Suprapubic skin (tissue), 4 donors: ENCODE data around the gene RPS3. TPM values are rescaled to one million over a fixed set of nuclear protein-coding genes. Genes with fewer than 3 reads are reported as not detected.
"Not testable (repeated sequence)": the region's sequence is repeated elsewhere in the genome, so short reads cannot be mapped to it uniquely, and the experiment has no call there.

Experiments used
- DNase-seq, 2 donors: peaks; one replicate each; pipeline ENCODE4 v3.0.0-alpha.2; 2019; ENCODE audit warnings: low spot score in 2 of 2
- H3K27ac ChIP-seq: fragments of 200-600 bp; sonication (generic); one replicate; pipeline ENCODE4 v1.5.1; 2019
- H3K27me3 ChIP-seq: fragments of 200-600 bp; sonication (generic); one replicate; pipeline ENCODE4 v1.5.1; 2019
- H3K36me3 ChIP-seq: fragments of 200-600 bp; sonication (generic); one replicate; pipeline ENCODE4 v1.5.1; 2019
- H3K4me1 ChIP-seq: fragments of 200-600 bp; sonication (generic); one replicate; pipeline ENCODE4 v1.5.1; 2019
- H3K4me3 ChIP-seq: fragments of 200-600 bp; sonication (generic); one replicate; pipeline ENCODE4 v1.5.1; 2019; ENCODE audit warnings: mild to moderate bottlenecking
- H3K9me3 ChIP-seq: fragments of 200-600 bp; sonication (generic); one replicate; pipeline ENCODE4 v1.5.1; 2019
- EP300 ChIP-seq: sonication (generic); formaldehyde crosslinking; IDR thresholded peaks from one replicate; pipeline ENCODE4 v1.6.1; 2017; ENCODE audit warnings: antibody characterized with exemption
- POLR2A ChIP-seq, 2 donors: fragments of 450-650 bp; IDR thresholded peaks; one replicate each; pipeline ENCODE4 v1.6.1; 2017; ENCODE audit warnings: antibody characterized with exemption in 2 of 2, mild to moderate bottlenecking in 2 of 2, moderate library complexity in 2 of 2
- POLR2AphosphoS5 ChIP-seq, 3 donors: sonication (generic); formaldehyde crosslinking; IDR thresholded peaks; one replicate each; pipeline ENCODE4 v1.6.1; 2017; ENCODE audit warnings: antibody characterized with exemption in 3 of 3
- WGBS: methylation state at CpG from one replicate; pipeline ENCODE4 v1.1.5; 2018; 5-methylcytosine and 5-hydroxymethylcytosine counted together
- total RNA-seq, 4 donors: library from RNA; depleted of rRNA; stranded (reverse); fragments of >200 nt; gene quantifications; one replicate each; pipeline ENCODE4 v1.1.0, GENCODE V29; 2016
- TF ChIP-seq, protein P1 (sequence below), 2 donors: fragments of 200-600 bp in 1 of 2; fragments of 450-650 bp in 1 of 2; sonication (generic) in 1 of 2; IDR thresholded peaks; one replicate each; pipeline ENCODE4 v1.5.1; 2016 to 2019; ENCODE audit warnings: antibody characterized with exemption in 2 of 2, mild to moderate bottlenecking in 1 of 2, moderate library complexity in 1 of 2

RPS3 gene
- total RNA-seq, 4 donors from 2014 or later, result 851 to 2,162 (median 1,899) TPM

DNA sequence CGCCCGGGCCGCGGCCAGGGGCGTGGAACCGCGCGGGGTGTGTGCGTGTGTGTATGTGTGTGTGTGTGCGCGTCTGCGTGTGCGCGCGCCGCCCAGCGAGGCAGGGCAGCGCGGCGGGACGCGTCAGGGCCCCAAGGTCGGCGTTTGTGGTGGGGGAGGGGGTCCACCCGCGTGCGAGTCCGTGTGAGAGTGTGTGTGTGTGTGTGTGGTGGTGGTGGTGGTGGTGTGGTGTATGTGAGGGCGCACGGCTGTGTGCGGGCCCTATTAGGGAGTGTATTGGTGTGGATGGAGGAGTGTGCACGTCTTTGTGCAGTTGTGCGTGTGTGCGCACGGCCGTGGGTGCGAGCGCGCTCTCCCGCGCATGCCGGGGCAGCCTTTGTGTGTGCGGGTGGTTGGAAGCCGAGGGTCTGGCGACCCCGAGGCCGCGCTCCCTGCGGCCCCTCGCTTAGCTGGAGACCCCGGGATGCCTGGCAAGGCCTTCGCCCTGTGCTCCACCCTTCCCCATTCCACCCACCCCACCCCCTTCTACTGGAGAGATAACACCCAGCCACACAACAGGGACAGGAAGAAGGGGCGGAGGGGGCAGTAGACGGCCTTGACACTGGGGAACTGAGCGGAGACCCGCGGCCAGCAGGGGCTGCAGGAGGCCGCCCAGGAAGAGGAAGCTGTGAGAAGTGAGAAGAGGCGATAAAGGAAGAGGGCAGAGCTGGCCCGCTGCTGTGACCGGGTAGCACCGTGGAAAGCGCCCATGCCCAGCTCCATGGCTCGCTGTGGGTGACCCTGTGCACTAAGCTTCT, 47.3 kb upstream of the RPS3 start:
- H3K4me3 ChIP-seq, result peak overlapping the region; percentile 60
- WGBS, result under 1% methylated on average over 24 of the region's 64 CpGs
- H3K9me3 ChIP-seq, result no peaks in the 10 kb centered on the region
- H3K27me3 ChIP-seq, result no peaks in the 10 kb centered on the region
- peaks cover 55% of the 10 kb centered on the region for H3K4me1 ChIP-seq
- peak in 1 of 2 donors; percentile 81 for DNase-seq
- peak in 1 of 3 donors; percentile 13 for TF ChIP-seq POLR2AphosphoS5 (IDR thresholded peaks at IDR 0.05)
- TF ChIP-seq, protein P1, sequence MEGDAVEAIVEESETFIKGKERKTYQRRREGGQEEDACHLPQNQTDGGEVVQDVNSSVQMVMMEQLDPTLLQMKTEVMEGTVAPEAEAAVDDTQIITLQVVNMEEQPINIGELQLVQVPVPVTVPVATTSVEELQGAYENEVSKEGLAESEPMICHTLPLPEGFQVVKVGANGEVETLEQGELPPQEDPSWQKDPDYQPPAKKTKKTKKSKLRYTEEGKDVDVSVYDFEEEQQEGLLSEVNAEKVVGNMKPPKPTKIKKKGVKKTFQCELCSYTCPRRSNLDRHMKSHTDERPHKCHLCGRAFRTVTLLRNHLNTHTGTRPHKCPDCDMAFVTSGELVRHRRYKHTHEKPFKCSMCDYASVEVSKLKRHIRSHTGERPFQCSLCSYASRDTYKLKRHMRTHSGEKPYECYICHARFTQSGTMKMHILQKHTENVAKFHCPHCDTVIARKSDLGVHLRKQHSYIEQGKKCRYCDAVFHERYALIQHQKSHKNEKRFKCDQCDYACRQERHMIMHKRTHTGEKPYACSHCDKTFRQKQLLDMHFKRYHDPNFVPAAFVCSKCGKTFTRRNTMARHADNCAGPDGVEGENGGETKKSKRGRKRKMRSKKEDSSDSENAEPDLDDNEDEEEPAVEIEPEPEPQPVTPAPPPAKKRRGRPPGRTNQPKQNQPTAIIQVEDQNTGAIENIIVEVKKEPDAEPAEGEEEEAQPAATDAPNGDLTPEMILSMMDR (IDR thresholded peaks at IDR 0.05), result no peak
- peak overlapping the region; percentile 90 for H3K27ac ChIP-seq
- no peaks in the 10 kb centered on the region for H3K36me3 ChIP-seq

DNA sequence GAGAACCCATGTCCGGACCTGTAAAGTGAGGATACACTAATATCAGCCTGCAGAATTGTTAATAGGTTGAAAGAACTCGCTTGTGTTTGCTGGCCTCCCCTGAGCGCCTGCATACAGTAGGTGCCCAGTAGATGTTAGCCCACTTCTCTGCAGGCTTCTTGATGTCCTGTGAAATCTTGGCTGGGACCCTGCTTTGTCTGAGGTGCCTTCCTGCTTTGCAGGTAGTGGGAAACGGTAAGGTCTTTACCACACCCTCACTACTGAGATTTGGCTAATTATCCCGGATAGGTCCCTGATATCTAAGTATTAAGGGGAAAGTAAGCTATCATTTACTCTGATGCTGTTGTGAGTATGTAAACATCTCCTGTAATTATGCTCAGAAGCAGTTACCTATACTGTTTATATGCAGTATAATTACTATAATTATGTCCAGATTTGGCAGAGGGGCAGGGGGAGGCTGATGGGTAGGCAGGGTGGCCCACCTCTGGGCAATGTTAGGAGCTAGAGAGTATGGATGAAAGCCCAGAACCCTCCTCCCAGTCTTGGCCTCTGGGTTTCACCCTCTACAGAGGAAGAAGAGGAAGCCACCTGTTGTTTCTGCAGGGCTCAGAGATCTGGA, 46.6 kb upstream of the RPS3 start:
- Histone ChIP-seq H3K9me3 (no peaks in the 10 kb centered on the region), H3K4me3 (peak overlapping the region; percentile 60), H3K36me3 (no peaks in the 10 kb centered on the region), H3K27ac (peak overlapping the region; percentile 90), H3K27me3 (no peaks in the 10 kb centered on the region), H3K4me1 (peaks cover 48% of the 10 kb centered on the region)
- 38% methylated on average over 5 of the region's 5 CpGs for WGBS
- TF ChIP-seq POLR2A (IDR thresholded peaks at IDR 0.05) (no peak), POLR2AphosphoS5 (IDR thresholded peaks at IDR 0.05) (no peak), EP300 (no peak)
- TF ChIP-seq, protein P1 (IDR thresholded peaks at IDR 0.05), result no peak
- DNase-seq, result no peak

DNA sequence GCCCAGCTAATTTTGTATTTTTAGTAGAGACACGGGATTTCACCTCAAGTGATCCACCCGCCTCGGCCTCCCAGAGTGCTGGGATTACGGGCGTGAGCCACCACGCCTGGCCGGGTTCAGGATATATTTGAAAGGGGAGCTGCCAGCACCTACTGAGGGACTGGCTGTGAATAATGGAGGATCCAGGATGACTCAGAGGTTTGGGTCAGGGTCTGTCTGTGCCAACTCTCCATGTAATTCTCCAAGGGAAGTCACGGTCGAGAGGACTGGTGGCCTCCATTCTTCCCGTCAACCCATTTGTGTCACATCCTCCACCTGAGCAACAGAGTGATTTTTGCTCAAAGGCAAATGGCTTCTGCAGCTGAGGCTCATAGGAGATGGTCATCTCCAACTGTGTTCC, 44.3 kb upstream of the RPS3 start:
- WGBS, result 73% methylated on average over 8 of the region's 10 CpGs
- H3K36me3 ChIP-seq, result no peaks in the 10 kb centered on the region
- DNase-seq, result no peak
- no peak for TF ChIP-seq EP300
- TF ChIP-seq, protein P1 (IDR thresholded peaks at IDR 0.05), result no peak
- no peak for TF ChIP-seq POLR2A (IDR thresholded peaks at IDR 0.05)
- TF ChIP-seq POLR2AphosphoS5 (IDR thresholded peaks at IDR 0.05), result no peak
- H3K27me3 ChIP-seq, result no peaks in the 10 kb centered on the region
- H3K4me1 ChIP-seq, result peaks cover 24% of the 10 kb centered on the region
- no peak overlapping the region for H3K27ac ChIP-seq
- no peaks in the 10 kb centered on the region for H3K9me3 ChIP-seq
- no peak overlapping the region for H3K4me3 ChIP-seq

DNA sequence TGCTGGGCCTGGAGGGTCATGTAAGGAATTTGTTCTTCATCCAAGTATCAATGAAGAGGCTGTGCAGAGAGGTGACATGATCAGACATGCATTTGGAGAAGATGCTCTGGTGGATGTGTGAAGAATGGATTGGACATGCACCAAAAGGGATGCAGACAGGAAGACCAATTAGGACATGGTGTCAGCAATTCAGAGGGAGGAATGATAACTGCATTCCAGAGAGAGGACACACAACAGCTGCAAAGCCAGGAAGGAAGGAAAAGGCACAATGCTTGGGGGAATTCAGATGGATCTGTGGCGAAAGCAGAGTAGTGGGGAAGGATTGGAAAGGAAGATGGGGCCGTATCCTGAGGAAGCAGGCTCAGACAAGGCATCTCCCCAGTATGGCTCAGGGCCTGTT, 42.7 kb upstream of the RPS3 start:
- no peak overlapping the region for H3K27ac ChIP-seq
- 80% methylated on average over 2 of the region's 2 CpGs for WGBS
- TF ChIP-seq POLR2A (IDR thresholded peaks at IDR 0.05) (no peak), EP300 (no peak), POLR2AphosphoS5 (IDR thresholded peaks at IDR 0.05) (no peak)
- TF ChIP-seq, protein P1 (IDR thresholded peaks at IDR 0.05), result no peak
- H3K27me3 ChIP-seq, result no peaks in the 10 kb centered on the region
- DNase-seq, result no peak
- no peaks in the 10 kb centered on the region for H3K36me3 ChIP-seq
- H3K4me1 ChIP-seq, result peaks cover 13% of the 10 kb centered on the region
- no peaks in the 10 kb centered on the region for H3K9me3 ChIP-seq
- H3K4me3 ChIP-seq, result no peak overlapping the region

DNA sequence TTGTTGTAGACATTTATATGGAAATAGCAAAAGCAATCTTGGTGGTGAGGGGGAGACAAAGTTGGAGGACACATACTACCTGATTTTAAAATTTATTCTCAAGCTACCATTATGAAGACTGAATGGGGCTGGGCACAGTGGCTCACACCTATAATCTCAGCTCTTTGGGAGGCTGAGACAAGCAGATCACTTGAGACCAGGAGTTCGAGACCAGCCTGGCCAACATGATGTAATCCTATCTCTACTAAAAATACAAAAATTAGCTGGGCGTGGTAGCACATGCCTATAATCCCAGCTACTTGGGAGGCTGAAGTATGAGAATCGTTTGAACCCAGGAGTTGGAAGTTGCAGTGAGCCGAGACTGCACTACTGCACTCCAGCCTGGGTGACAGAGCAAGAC, 37.0 kb upstream of the RPS3 start:
- not testable (repeated sequence) for DNase-seq
- 54% methylated on average over 2 of the region's 4 CpGs for WGBS

More for the DNA sequence above, 37.0 kb upstream of the RPS3 start:
- not testable (repeated sequence) for H3K4me3 ChIP-seq, H3K36me3 ChIP-seq, H3K9me3 ChIP-seq, H3K4me1 ChIP-seq, H3K27ac ChIP-seq, H3K27me3 ChIP-seq
